GM19468 (cell line): Measurements from ENCODE around the gene SMIM10L2A.
"Not testable (repeated sequence)": the region's sequence is repeated elsewhere in the genome, so short reads cannot be mapped to it uniquely, and the experiment has no call there.

Source experiments
- ATAC-seq: cut with Tn5 transposase; IDR thresholded peaks from one replicate; pipeline ENCODE4 v1.9.1; 2021; ENCODE audit warnings: mild to moderate bottlenecking, moderate library complexity, moderate number of reproducible peaks; ENCODE audit not compliant: unreplicated experiment; ENCODE audit errors: extremely low read depth

Gene SMIM10L2A

GRCh38 chrX:135449637-135450550 lies 28.1 kb downstream of the SMIM10L2A start:
- no peak for ATAC-seq

- ATAC-seq, result no peak
These were observed 31.6 kb downstream of the SMIM10L2A start for GRCh38 chrX:135453381-135453780.

- ATAC-seq, result no peak
These were observed 33.1 kb downstream of the SMIM10L2A start for GRCh38 chrX:135454816-135455215.

GRCh38 chrX:135461756-135462155 lies 40.0 kb downstream of the SMIM10L2A start:
- not testable (repeated sequence) for ATAC-seq

- ATAC-seq, result no peak
These were observed 42.2 kb downstream of the SMIM10L2A start for GRCh38 chrX:135463937-135464336.

- ATAC-seq, result no peak
These were observed 54.6 kb downstream of the SMIM10L2A start for GRCh38 chrX:135476378-135476777.

- no peak for ATAC-seq
These were observed 55.8 kb downstream of the SMIM10L2A start for GRCh38 chrX:135477576-135477975.
